HL-60 (cell line): ENCODE data around the gene KCNH8. TPM values are rescaled to one million over a fixed set of nuclear protein-coding genes. Genes with fewer than 3 reads are reported as not detected.

Source experiments
- DNase-seq, 2 experiments: peaks; one replicate each; pipeline ENCODE4 v3.0.0-alpha.2; 2010 to 2020; ENCODE audit warnings: low read depth in 1 of 2, low spot score in 1 of 2
- H3K27ac ChIP-seq: fragments of 250-450 bp; sonication (Bioruptor Pico); replicated peaks from 2 replicates; pipeline ENCODE4 v1.5.1; 2020; ENCODE audit warnings: mild to moderate bottlenecking, moderate library complexity
- H3K27me3 ChIP-seq: fragments of 250-450 bp; sonication (Bioruptor Pico); 2 replicates; pipeline ENCODE4 v1.5.1; 2021; ENCODE audit warnings: mild to moderate bottlenecking, moderate library complexity; ENCODE audit not compliant: insufficient read depth, poor library complexity, severe bottlenecking
- H3K4me3 ChIP-seq: replicated peaks from 2 replicates; pipeline ENCODE4 v1.5.1; 2011; ENCODE audit warnings: mild to moderate bottlenecking, control low read depth, low read length; ENCODE audit not compliant: insufficient read depth
- CTCF ChIP-seq: IDR thresholded peaks from one replicate; pipeline ENCODE4 v1.5.1; 2011; ENCODE audit warnings: low read length, control low read depth, inconsistent platforms; ENCODE audit not compliant: insufficient read depth
- GABPA ChIP-seq: IDR thresholded peaks from 2 replicates; pipeline ENCODE4 v1.6.1; 2012; ENCODE audit warnings: low read depth
- POLR2AphosphoS5 ChIP-seq: IDR thresholded peaks from 2 replicates; pipeline ENCODE4 v1.6.1; 2012; ENCODE audit warnings: low read depth
- SPI1 ChIP-seq: IDR thresholded peaks from 2 replicates; pipeline ENCODE4 v1.6.1; 2012; ENCODE audit warnings: low read depth, mild to moderate bottlenecking, borderline replicate concordance
- microRNA-seq: library from miRNA; unstranded; fragments of <30 nt; microRNA quantifications from one replicate; pipeline ENCODE4, GENCODE V29; 2018
- TF ChIP-seq, protein P1 (sequence below): IDR thresholded peaks from 2 replicates; pipeline ENCODE4 v1.6.1; 2012; ENCODE audit warnings: low read depth; ENCODE audit not compliant: insufficient replicate concordance

The KCNH8 gene

GRCh38 chr3:19573644-19574043, 425.3 kb downstream of the KCNH8 start:
- TF ChIP-seq, protein P1, sequence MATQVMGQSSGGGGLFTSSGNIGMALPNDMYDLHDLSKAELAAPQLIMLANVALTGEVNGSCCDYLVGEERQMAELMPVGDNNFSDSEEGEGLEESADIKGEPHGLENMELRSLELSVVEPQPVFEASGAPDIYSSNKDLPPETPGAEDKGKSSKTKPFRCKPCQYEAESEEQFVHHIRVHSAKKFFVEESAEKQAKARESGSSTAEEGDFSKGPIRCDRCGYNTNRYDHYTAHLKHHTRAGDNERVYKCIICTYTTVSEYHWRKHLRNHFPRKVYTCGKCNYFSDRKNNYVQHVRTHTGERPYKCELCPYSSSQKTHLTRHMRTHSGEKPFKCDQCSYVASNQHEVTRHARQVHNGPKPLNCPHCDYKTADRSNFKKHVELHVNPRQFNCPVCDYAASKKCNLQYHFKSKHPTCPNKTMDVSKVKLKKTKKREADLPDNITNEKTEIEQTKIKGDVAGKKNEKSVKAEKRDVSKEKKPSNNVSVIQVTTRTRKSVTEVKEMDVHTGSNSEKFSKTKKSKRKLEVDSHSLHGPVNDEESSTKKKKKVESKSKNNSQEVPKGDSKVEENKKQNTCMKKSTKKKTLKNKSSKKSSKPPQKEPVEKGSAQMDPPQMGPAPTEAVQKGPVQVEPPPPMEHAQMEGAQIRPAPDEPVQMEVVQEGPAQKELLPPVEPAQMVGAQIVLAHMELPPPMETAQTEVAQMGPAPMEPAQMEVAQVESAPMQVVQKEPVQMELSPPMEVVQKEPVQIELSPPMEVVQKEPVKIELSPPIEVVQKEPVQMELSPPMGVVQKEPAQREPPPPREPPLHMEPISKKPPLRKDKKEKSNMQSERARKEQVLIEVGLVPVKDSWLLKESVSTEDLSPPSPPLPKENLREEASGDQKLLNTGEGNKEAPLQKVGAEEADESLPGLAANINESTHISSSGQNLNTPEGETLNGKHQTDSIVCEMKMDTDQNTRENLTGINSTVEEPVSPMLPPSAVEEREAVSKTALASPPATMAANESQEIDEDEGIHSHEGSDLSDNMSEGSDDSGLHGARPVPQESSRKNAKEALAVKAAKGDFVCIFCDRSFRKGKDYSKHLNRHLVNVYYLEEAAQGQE, result no peak
- no peak for TF ChIP-seq POLR2AphosphoS5
- TF ChIP-seq CTCF, result no peak
- no peak for TF ChIP-seq GABPA
- TF ChIP-seq SPI1, result no peak

GRCh38 chr3:19574268-19574667, 426.0 kb downstream of the KCNH8 start:
- no peak for DNase-seq
- no peak overlapping the region for H3K4me3 ChIP-seq
- TF ChIP-seq, protein P1, result no peak
- TF ChIP-seq POLR2AphosphoS5 (no peak), SPI1 (no peak), CTCF (no peak), GABPA (no peak)
- H3K27me3 ChIP-seq, result no peaks in the 10 kb centered on the region
- H3K27ac ChIP-seq, result no peak overlapping the region

More at GRCh38 chr3:19573644-19574043, 425.3 kb downstream of the KCNH8 start:
- Histone ChIP-seq H3K4me3 (no peak overlapping the region), H3K27ac (no peak overlapping the region), H3K27me3 (no peaks in the 10 kb centered on the region)
- no peak for DNase-seq

DNA sequence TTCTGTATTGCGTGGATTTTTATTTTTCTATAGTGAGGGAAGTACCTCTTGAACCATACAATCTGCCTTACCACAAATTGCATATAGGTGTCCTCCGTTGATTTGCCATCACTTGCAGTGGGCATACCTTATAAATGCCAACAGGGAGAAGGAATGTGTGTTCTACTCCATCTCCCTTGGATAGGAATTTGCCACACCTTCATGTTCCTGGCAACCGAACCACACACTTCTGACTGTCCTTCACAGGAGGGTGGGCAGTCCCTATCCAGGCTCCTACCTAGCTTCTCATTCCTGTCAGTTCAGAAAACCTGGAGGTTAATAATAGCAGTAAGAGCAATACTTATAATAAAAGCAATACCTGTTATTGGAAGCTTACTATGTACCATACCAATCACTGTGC, 428.0 kb downstream of the KCNH8 start:
- no peaks in the 10 kb centered on the region for H3K27me3 ChIP-seq
- no peak for DNase-seq
- H3K4me3 ChIP-seq, result no peak overlapping the region
- no peak overlapping the region for H3K27ac ChIP-seq
- TF ChIP-seq, protein P1, result no peak
- TF ChIP-seq CTCF, result no peak
- no peak for TF ChIP-seq SPI1
- TF ChIP-seq GABPA, result no peak
- TF ChIP-seq POLR2AphosphoS5, result no peak

Small RNA genes lying within 50 kb of the gene (microRNA-seq; reads per million reads assigned to microRNA genes)
- gene MIR4791, result not detected
